Activated naive CD4-positive, alpha-beta T cell treated with anti-CD3 and anti-CD28 coated beads, Interleukin-2, amount 50 U/mL, for 72 hours (primary cell): ENCODE data around the gene DPP10. TPM values are rescaled to one million over a fixed set of nuclear protein-coding genes. Genes with fewer than 3 reads are reported as not detected.
"Not testable (repeated sequence)": the region's sequence is repeated elsewhere in the genome, so short reads cannot be mapped to it uniquely, and the experiment has no call there.

Experiments
- ATAC-seq, 2 donors: fragments of 150-1000 bp; cut with Tn5 transposase; 2 replicates each; pipeline ENCODE4 v1.10.0; 2021; ENCODE audit warnings: mild to moderate bottlenecking in 2 of 2, moderate library complexity in 2 of 2
- DNase-seq, 2 donors: peaks; one replicate each; pipeline ENCODE4 v3.0.0; 2021 to 2022; ENCODE audit warnings: low spot score in 2 of 2
- H3K27ac Mint-ChIP-seq, 2 donors: one replicate each; pipeline ENCODE4 v1.8.0; 2022; ENCODE audit warnings: mild to moderate bottlenecking in 2 of 2, mixed read lengths in 2 of 2
- H3K36me3 Mint-ChIP-seq, 2 donors: one replicate each; pipeline ENCODE4 v1.8.0; 2022; ENCODE audit warnings: mixed read lengths in 2 of 2
- H3K9me3 Mint-ChIP-seq, 2 donors: one replicate each; pipeline ENCODE4 v1.8.0; 2022; ENCODE audit warnings: mixed read lengths in 2 of 2
- total RNA-seq, 2 donors: library from RNA; stranded (reverse); gene quantifications; one replicate each; pipeline ENCODE4 v1.2.3, GENCODE V29; 2022

Gene DPP10
- total RNA-seq, 2 donors from 2014 or later = not detected

DNA sequence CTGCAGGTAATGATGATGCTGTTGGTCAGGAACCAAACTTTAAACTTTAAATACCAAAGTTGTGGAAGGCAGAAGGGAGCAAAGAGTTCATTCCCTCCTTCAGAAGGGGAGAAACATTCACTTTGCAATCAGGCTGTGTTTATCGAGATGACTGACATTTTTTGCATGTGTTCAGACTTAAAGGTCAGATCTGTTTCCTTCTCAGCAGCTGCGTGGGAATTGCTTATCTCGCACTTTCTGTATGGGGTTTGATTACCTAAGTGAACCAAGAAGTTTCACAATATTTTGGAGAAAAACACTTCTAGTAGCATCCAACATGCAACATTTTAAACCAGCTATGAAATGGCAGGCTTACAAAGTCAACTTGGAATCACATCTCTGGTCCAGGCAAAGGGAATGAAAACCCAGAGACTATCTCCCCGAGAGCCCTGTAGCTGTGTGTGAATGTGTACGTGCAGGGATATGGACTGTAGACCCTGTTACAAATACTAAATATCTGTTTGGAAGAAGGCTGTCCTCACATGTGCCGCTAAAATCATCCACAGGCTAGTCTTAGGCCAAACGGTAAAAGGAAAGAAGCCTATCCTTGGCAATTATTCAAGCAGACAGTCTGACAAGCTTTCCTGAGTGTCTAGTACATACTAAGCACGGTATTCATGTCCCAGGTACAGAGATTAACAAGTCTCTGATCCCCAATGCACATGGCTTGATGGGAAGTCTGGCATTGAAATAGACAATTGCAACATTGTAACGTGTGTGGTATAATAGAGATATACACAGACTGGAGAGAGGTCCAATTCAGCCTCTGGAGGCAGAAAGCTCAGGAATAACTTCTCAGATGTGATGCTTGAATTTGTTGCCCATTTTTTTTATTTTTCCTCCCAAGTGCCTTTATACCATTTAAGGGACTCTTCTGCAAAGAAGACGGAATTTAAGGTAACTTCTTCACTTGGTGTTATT is 483.1 kb downstream of the DPP10 start:
- Mint-ChIP-seq H3K9me3 (peaks cover 12% of the 10 kb centered on the region in 2 donors), H3K27ac (no peak overlapping the region), H3K36me3 (peaks cover 0 to 12% of the 10 kb centered on the region in 2 donors)
- ATAC-seq = no peak
- DNase-seq = no peak

DNA sequence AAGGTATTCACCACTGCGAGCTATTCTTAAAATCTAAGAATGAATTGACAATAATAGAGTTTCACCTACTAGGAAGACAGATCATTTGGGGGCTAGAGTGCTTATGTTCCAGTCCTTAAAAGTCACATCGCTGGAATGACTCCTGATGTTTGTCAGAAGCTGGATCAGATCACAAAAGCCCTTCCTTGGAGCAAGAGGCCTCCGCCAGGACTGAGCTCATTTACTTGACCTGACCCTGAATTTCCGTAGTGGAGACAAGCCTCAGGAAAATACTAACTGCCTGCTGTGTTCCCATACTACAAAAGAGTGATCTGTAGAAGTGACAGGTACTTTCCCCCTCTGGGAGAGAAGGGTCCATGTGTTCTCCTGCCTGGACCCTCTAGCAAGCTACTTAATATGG is 483.9 kb downstream of the DPP10 start:
- peaks cover 0 to 15% of the 10 kb centered on the region in 2 donors for H3K36me3 Mint-ChIP-seq
- no peak overlapping the region for H3K27ac Mint-ChIP-seq
- no peak for ATAC-seq
- H3K9me3 Mint-ChIP-seq = peaks cover 15 to 17% of the 10 kb centered on the region in 2 donors
- no peak for DNase-seq

DNA sequence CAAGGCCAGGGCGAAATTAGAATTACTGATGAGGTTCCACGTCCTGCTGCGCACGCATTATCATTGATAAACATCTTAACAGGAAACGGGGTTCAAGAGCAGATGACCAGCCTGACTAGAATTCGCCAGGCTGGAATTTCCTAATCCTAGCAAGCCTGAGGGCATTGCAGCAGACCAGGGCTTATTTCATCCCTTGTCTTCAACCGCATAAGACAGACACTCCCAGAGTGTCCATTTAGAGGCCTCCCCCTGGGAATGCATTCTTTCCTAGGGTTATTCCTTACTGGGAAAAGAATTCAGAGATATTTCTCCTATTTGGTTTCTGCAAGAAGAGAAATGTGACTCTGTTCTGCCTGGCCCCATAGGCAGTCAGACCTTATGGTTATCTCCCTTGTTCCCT is 486.8 kb downstream of the DPP10 start:
- no peak for DNase-seq
- Mint-ChIP-seq H3K36me3 (peaks cover 0 to 16% of the 10 kb centered on the region in 2 donors), H3K27ac (no peak overlapping the region), H3K9me3 (peaks cover 16 to 24% of the 10 kb centered on the region in 2 donors)
- ATAC-seq = no peak

DNA sequence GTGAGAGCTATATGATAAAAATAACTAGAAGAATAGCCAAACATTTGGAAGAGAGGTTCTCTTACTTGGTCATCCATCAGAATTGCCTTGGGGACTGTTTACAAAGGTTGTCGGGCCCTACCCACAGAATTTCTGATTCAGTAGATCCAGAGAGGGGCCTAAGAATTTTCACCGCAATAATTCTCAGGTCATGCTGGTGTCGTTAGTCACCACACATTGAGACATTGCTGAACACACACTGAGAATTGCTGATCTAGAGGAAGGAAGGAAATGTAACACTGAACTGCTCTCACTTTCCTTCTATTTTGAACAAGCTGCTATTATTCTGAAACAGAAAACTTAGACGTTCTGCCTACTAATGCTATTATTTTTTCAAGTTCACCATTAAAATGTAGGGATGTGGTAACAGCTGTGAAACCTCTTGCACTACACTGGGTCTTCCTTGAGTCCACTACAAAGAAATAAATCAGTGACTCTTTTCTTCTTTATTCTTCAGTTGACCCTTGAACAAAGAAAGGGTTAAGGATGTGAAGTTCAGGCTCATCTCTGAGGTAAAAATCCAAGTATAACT is 491.3 kb downstream of the DPP10 start:
- H3K27ac Mint-ChIP-seq = no peak overlapping the region
- ATAC-seq (no peak), DNase-seq (no peak)

GRCh38 chr2:114935031-114935430 is 492.6 kb downstream of the DPP10 start:
- Mint-ChIP-seq H3K9me3 (peaks cover 9 to 31% of the 10 kb centered on the region in 2 donors), H3K36me3 (peaks cover 0 to 8% of the 10 kb centered on the region in 2 donors), H3K27ac (no peak overlapping the region)
- ATAC-seq (no peak), DNase-seq (no peak)

More for the DNA sequence above, 491.3 kb downstream of the DPP10 start:
- peaks cover 0 to 12% of the 10 kb centered on the region in 2 donors for H3K36me3 Mint-ChIP-seq
- H3K9me3 Mint-ChIP-seq = peaks cover 13 to 35% of the 10 kb centered on the region in 2 donors

GRCh38 chr2:114937366-114937930 is 495.0 kb downstream of the DPP10 start:
- peak in 1 of 2 donors; percentile 57 for DNase-seq

GRCh38 chr2:114940785-114941458 is 498.5 kb downstream of the DPP10 start:
- Mint-ChIP-seq H3K9me3 (peaks cover 0 to 8% of the 10 kb centered on the region in 2 donors), H3K27ac (no peak overlapping the region), H3K36me3 (peaks cover 0 to 4% of the 10 kb centered on the region in 2 donors)
- ATAC-seq (no peak), DNase-seq (no peak)

More at GRCh38 chr2:114937366-114937930, 495.0 kb downstream of the DPP10 start:
- H3K9me3 Mint-ChIP-seq = peaks cover 4 to 20% of the 10 kb centered on the region in 2 donors
- H3K36me3 Mint-ChIP-seq = peaks cover 0 to 4% of the 10 kb centered on the region in 2 donors
- H3K27ac Mint-ChIP-seq = no peak overlapping the region
- ATAC-seq = no peak

GRCh38 chr2:114949228-114949804 is 506.9 kb downstream of the DPP10 start:
- ATAC-seq = no peak

GRCh38 chr2:114960389-114960788 is 517.9 kb downstream of the DPP10 start:
- Mint-ChIP-seq H3K9me3 (peaks cover 14 to 20% of the 10 kb centered on the region in 2 donors), H3K27ac (no peak overlapping the region), H3K36me3 (no peaks in the 10 kb centered on the region)
- ATAC-seq (no peak), DNase-seq (no peak)

More at GRCh38 chr2:114949228-114949804, 506.9 kb downstream of the DPP10 start:
- Mint-ChIP-seq H3K36me3 (no peaks in the 10 kb centered on the region), H3K27ac (no peak overlapping the region), H3K9me3 (no peaks in the 10 kb centered on the region)
- DNase-seq = no peak

DNA sequence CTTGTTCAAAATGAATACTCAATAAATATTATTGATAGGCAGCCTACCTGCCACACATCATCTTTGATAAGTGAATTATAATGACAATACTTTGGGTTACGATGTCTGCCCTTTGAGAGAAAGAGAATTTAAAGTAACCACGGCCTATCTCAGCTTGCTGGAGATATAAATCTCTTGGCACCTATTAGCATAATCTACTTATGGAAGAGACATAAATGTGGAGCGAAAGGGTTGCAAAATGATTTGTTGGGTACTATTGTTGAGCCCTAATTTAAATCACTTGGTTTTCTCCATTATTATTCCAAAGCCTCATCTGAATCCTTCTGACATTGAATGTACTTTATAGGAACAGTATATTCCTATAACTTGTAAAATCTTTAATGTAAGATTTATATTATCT is 520.1 kb downstream of the DPP10 start:
- peaks cover 15 to 20% of the 10 kb centered on the region in 2 donors for H3K9me3 Mint-ChIP-seq
- no peak for ATAC-seq
- no peaks in the 10 kb centered on the region for H3K36me3 Mint-ChIP-seq
- no peak for DNase-seq
- H3K27ac Mint-ChIP-seq = no peak overlapping the region

DNA sequence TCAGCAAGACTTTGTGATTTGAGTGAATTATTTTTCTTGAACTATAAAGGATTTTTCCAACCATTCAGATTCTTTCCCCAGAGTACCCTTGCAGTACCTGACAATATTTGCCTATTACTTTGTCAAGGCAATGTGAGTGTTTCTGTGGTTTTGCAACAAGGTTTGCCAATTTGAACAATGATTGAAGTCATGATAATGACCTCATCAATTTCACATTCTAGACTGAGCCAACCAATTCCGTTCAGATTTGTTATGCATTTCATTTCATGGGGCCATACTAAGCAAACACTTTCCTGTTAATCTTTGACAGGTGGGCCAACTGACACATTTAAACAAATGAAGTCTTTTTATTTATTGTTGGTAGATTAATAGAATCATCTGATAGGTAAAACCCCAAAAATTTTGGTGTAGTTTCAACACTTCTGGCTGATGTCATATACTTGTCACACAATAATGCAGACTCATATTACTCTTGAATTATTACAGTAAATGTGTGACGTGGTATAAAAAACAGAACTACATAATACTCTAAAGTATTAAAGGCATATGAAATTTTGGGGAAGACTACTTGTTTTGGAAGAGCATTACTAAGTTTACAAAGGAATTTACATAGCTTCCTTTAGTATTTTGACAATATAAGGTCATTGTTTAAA is 526.4 kb downstream of the DPP10 start:
- Mint-ChIP-seq H3K9me3 (peaks cover 11 to 16% of the 10 kb centered on the region in 2 donors), H3K36me3 (no peaks in the 10 kb centered on the region), H3K27ac (no peak overlapping the region)
- ATAC-seq = no peak
- DNase-seq = no peak

- DNase-seq, ATAC-seq, H3K27ac Mint-ChIP-seq, H3K36me3 Mint-ChIP-seq: not testable (repeated sequence)
- peaks cover 7 to 11% of the 10 kb centered on the region in 2 donors for H3K9me3 Mint-ChIP-seq
Measured at GRCh38 chr2:115004321-115004720, 561.9 kb downstream of the DPP10 start.

DNA sequence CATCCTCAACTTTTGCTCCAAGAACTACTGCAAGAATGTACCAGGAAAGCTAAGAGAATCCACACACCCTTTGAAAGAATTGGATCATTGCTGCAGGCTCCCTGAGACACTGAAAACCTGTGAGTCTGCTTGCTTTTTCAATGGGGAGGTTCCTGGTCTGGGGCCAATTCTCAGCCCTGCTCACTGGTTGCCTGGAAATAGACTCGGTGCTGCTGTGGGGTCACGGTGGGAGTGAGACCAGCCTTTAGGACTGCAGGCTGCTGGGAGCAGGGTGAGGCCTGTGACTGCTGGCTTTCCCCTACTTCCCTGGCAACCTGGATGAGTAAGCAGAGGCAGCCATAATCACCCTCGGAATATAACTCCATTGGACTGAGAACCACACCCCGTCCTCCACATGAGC is 569.3 kb downstream of the DPP10 start:
- DNase-seq (no peak), ATAC-seq (no peak)
- Mint-ChIP-seq H3K27ac (no peak overlapping the region), H3K36me3 (peaks cover 0 to 6% of the 10 kb centered on the region in 2 donors), H3K9me3 (peaks cover 20% of the 10 kb centered on the region in 2 donors)

DNA sequence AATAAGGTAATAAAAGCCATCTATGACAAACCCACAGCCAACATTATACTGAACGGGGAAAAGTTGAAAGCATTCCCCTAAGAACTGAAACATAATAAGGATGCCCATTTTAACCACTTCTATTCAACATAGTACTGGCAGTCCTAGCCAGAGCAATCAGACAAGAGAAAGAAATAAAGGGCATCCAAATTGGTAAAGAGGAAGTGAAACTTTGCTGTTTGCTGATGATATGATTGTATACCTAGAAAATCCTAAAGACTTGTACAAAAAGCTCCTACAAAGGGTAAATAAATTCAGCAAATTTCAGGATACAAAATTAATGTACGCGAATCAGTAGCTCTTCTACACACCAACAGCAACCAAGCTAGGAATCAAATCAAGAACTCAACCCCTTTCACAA is 579.6 kb downstream of the DPP10 start:
- not testable (repeated sequence) for H3K27ac Mint-ChIP-seq, H3K36me3 Mint-ChIP-seq, DNase-seq, ATAC-seq
- H3K9me3 Mint-ChIP-seq = peaks cover 6 to 34% of the 10 kb centered on the region in 2 donors

- Mint-ChIP-seq H3K36me3 (peaks cover 0 to 8% of the 10 kb centered on the region in 2 donors), H3K27ac (no peak overlapping the region), H3K9me3 (peaks cover 16 to 19% of the 10 kb centered on the region in 2 donors)
- DNase-seq (no peak), ATAC-seq (no peak)
Measured at GRCh38 chr2:115034801-115035200, 592.4 kb downstream of the DPP10 start.

DNA sequence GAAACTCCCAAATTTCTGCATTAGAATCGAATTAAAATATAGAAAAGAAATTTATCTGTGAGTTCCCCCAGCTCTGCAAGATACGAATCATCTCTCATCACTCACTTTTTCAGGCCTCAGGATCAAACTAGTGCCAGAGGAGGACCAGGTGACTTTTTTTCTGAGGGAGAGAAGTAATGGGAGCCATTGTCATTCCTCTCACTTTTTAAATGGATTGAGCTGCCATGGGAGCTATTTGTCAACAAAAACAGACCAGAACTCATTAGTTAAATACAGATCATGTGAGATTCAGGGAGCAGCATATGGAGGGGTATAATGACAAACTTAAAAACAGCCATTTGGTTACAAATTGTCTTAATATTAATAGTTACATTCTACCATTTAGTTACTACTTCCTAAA is 594.4 kb downstream of the DPP10 start:
- DNase-seq (no peak), ATAC-seq (no peak)

More for the DNA sequence above, 594.4 kb downstream of the DPP10 start:
- Mint-ChIP-seq H3K27ac (no peak overlapping the region), H3K9me3 (peaks cover 12 to 16% of the 10 kb centered on the region in 2 donors), H3K36me3 (no peaks in the 10 kb centered on the region)
